ENCODE data around the gene AADACL4.
A peak's percentile ranks its signal among the peaks of the same experiment; 100 is the strongest.
"Not testable (repeated sequence)": the region's sequence is repeated elsewhere in the genome, so short reads cannot be mapped to it uniquely, and the experiment has no call there.

The AADACL4 gene

GRCh38 chr1:12657885-12658512 lies 14.1 kb downstream of the AADACL4 start:
- H3K4me1 ChIP-seq (ENCODE audit: control insufficient read depth, low read depth, low read length): not testable (repeated sequence)

DNA sequence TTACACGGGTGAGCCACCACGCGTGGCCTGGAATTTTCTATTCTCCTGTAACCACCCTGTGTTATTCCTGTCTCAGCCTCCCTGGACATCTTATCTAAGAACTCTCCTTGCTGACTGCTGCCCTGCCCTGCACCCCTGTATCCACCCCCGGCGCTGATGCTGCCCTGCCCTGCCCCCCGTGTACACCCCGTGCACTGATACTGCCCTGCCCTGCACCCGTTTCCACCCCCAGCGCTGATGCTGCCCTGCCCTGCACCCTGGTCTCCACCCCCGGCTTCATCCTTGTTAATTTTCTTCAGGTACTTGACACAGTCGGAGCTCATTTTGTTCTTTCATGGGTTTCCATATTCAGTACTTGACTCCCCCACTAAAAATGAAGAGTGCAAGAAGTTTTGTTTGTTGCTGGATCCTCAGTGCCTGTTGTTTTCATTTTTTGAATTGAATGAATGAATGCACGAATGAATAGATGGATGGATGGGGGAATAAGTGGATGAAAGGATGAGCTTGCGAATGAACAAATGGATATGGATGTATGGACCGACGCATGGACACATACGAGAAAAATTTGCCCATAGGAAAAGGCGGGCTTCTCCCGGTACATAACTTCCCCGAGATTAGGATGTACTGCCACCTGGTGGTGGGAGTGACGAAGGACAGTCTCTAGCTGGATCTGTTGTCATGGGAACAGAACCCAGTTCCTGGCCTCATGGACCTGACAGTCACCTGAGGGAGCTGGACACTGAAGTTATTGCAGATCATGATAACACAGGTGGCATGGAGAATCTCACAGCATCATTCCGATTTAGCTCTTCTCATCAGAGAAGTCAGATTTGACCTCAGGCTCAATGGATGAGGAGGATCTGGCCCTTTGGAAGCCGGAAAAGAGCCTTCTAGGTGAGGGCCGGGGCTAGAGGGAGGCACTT lies 14.9 kb downstream of the AADACL4 start:
- Histone ChIP-seq H2BK5ac (ENCODE audit: low read length) (no peak overlapping the region), H3K9ac (ENCODE audit: low read length) (no peak overlapping the region), H2BK15ac (replicated peaks; ENCODE audit: low read depth) (no peak overlapping the region), H2AK5ac (ENCODE audit: low read length) (no peak overlapping the region), H3K36me3 (ENCODE audit: control insufficient read depth, insufficient read depth, low read length) (no peaks in the 10 kb centered on the region), H2BK120ac (ENCODE audit: low read depth, low read length) (no peak overlapping the region), H3K4me3 (ENCODE audit: low read length) (no peak overlapping the region), H3K27me3 (ENCODE audit: insufficient read depth, low read length, poor library complexity) (no peaks in the 10 kb centered on the region), H3K4ac (ENCODE audit: low read depth, low read length) (no peak overlapping the region), H4K8ac (ENCODE audit: low read depth, low read length) (no peak overlapping the region), H3K4me1 (ENCODE audit: control insufficient read depth, low read depth, low read length) (no peaks in the 10 kb centered on the region), H3K79me2 (ENCODE audit: control insufficient read depth, insufficient read depth, low read length) (no peaks in the 10 kb centered on the region), H4K5ac (ENCODE audit: low read length) (no peak overlapping the region), H3K79me1 (ENCODE audit: low read length) (no peaks in the 10 kb centered on the region), H3K23ac (ENCODE audit: low read length) (no peak overlapping the region), H3K56ac (ENCODE audit: low read length) (peak overlapping the region; percentile 56), H3K4me2 (ENCODE audit: low read length) (no peak overlapping the region), H3K18ac (ENCODE audit: low read length) (no peak overlapping the region), H3K27ac (ENCODE audit: low read depth, low read length) (no peak overlapping the region)
- WGBS (ENCODE audit: extremely low coverage, insufficient coverage, low lambda C conversion rate): no CpG with 5 or more reads among the region's 23 CpGs
- DNase-seq: peak; percentile 87

More at GRCh38 chr1:12657885-12658512, 14.1 kb downstream of the AADACL4 start:
- not testable (repeated sequence) for H2AK5ac ChIP-seq (ENCODE audit: low read length); H4K8ac ChIP-seq (ENCODE audit: low read depth, low read length); H3K27ac ChIP-seq (ENCODE audit: low read depth, low read length); H3K4ac ChIP-seq (ENCODE audit: low read depth, low read length); H3K18ac ChIP-seq (ENCODE audit: low read length); H3K27me3 ChIP-seq (ENCODE audit: insufficient read depth, low read length, poor library complexity); H3K9ac ChIP-seq (ENCODE audit: low read length); H3K79me2 ChIP-seq (ENCODE audit: control insufficient read depth, insufficient read depth, low read length); H3K36me3 ChIP-seq (ENCODE audit: control insufficient read depth, insufficient read depth, low read length); H2BK120ac ChIP-seq (ENCODE audit: low read depth, low read length); H3K4me3 ChIP-seq (ENCODE audit: low read length); H3K4me2 ChIP-seq (ENCODE audit: low read length); H2BK15ac ChIP-seq (replicated peaks; ENCODE audit: low read depth); H3K56ac ChIP-seq (ENCODE audit: low read length); H3K23ac ChIP-seq (ENCODE audit: low read length); H2BK5ac ChIP-seq (ENCODE audit: low read length); H4K5ac ChIP-seq (ENCODE audit: low read length); H3K79me1 ChIP-seq (ENCODE audit: low read length); DNase-seq
- 100% methylated on average over 1 of the region's 9 CpGs for WGBS (ENCODE audit: extremely low coverage, insufficient coverage, low lambda C conversion rate)

GRCh38 chr1:12661606-12662219 lies 17.8 kb downstream of the AADACL4 start:
- H2BK5ac ChIP-seq (ENCODE audit: low read length): no peak overlapping the region
- H3K56ac ChIP-seq (ENCODE audit: low read length): no peak overlapping the region
- H3K4me3 ChIP-seq (ENCODE audit: low read length): no peak overlapping the region
- no peak overlapping the region for H3K4me2 ChIP-seq (ENCODE audit: low read length)
- no peaks in the 10 kb centered on the region for H3K36me3 ChIP-seq (ENCODE audit: control insufficient read depth, insufficient read depth, low read length)
- no peak overlapping the region for H3K4ac ChIP-seq (ENCODE audit: low read depth, low read length)
- no peak overlapping the region for H3K27ac ChIP-seq (ENCODE audit: low read depth, low read length)
- no peaks in the 10 kb centered on the region for H3K27me3 ChIP-seq (ENCODE audit: insufficient read depth, low read length, poor library complexity)
- no peak overlapping the region for H2AK5ac ChIP-seq (ENCODE audit: low read length)
- WGBS (ENCODE audit: extremely low coverage, insufficient coverage, low lambda C conversion rate): no CpG with 5 or more reads among the region's 6 CpGs
- no peak overlapping the region for H3K18ac ChIP-seq (ENCODE audit: low read length)
- H4K5ac ChIP-seq (ENCODE audit: low read length): no peak overlapping the region
- DNase-seq: no peak
- no peak overlapping the region for H3K9ac ChIP-seq (ENCODE audit: low read length)
- H3K79me2 ChIP-seq (ENCODE audit: control insufficient read depth, insufficient read depth, low read length): no peaks in the 10 kb centered on the region
- H3K4me1 ChIP-seq (ENCODE audit: control insufficient read depth, low read depth, low read length): no peaks in the 10 kb centered on the region
- H2BK120ac ChIP-seq (ENCODE audit: low read depth, low read length): no peak overlapping the region
- no peak overlapping the region for H3K23ac ChIP-seq (ENCODE audit: low read length)
- H3K79me1 ChIP-seq (ENCODE audit: low read length): no peaks in the 10 kb centered on the region
- no peak overlapping the region for H2BK15ac ChIP-seq (replicated peaks; ENCODE audit: low read depth)
- no peak overlapping the region for H4K8ac ChIP-seq (ENCODE audit: low read depth, low read length)

GRCh38 chr1:12662556-12662955 lies 18.7 kb downstream of the AADACL4 start:
- WGBS (ENCODE audit: extremely low coverage, insufficient coverage, low lambda C conversion rate): no CpG with 5 or more reads among the region's 1 CpG
- Histone ChIP-seq H4K5ac (ENCODE audit: low read length) (no peak overlapping the region), H3K79me1 (ENCODE audit: low read length) (no peaks in the 10 kb centered on the region), H3K4me1 (ENCODE audit: control insufficient read depth, low read depth, low read length) (no peaks in the 10 kb centered on the region), H3K56ac (ENCODE audit: low read length) (no peak overlapping the region), H3K9ac (ENCODE audit: low read length) (no peak overlapping the region), H2BK5ac (ENCODE audit: low read length) (no peak overlapping the region), H3K27me3 (ENCODE audit: insufficient read depth, low read length, poor library complexity) (no peaks in the 10 kb centered on the region), H3K4me2 (ENCODE audit: low read length) (no peak overlapping the region), H3K4ac (ENCODE audit: low read depth, low read length) (no peak overlapping the region), H2BK120ac (ENCODE audit: low read depth, low read length) (no peak overlapping the region), H3K23ac (ENCODE audit: low read length) (no peak overlapping the region), H2BK15ac (replicated peaks; ENCODE audit: low read depth) (no peak overlapping the region), H3K4me3 (ENCODE audit: low read length) (no peak overlapping the region), H4K8ac (ENCODE audit: low read depth, low read length) (no peak overlapping the region), H3K79me2 (ENCODE audit: control insufficient read depth, insufficient read depth, low read length) (no peaks in the 10 kb centered on the region), H3K18ac (ENCODE audit: low read length) (no peak overlapping the region), H3K36me3 (ENCODE audit: control insufficient read depth, insufficient read depth, low read length) (no peaks in the 10 kb centered on the region), H3K27ac (ENCODE audit: low read depth, low read length) (no peak overlapping the region), H2AK5ac (ENCODE audit: low read length) (no peak overlapping the region)
- no peak for DNase-seq

DNA sequence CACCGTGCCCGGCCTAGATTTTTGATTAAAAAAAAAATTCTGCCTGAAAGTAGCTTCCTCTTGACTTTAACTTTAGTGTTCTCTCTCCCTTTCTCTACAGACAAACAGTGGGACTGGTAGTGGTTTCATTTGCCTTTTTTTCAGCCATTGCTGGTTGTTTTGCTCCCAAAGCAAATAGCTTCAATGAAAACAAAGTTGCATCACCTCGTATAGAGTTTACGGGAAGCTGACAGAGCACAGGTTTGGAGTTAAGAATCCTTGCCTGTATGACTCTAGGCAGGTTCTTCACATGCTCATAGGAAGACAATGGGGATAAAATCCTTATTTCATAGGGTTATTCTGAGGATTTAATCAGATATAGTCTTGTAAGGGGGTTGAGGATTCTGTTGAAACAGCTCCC lies 21.6 kb downstream of the AADACL4 start:
- Histone ChIP-seq H2BK15ac (replicated peaks; ENCODE audit: low read depth) (no peak overlapping the region), H4K5ac (ENCODE audit: low read length) (no peak overlapping the region), H2BK120ac (ENCODE audit: low read depth, low read length) (no peak overlapping the region), H4K8ac (ENCODE audit: low read depth, low read length) (no peak overlapping the region), H3K56ac (ENCODE audit: low read length) (no peak overlapping the region), H3K4ac (ENCODE audit: low read depth, low read length) (no peak overlapping the region), H3K79me2 (ENCODE audit: control insufficient read depth, insufficient read depth, low read length) (no peaks in the 10 kb centered on the region), H3K4me2 (ENCODE audit: low read length) (no peak overlapping the region), H3K18ac (ENCODE audit: low read length) (no peak overlapping the region), H3K23ac (ENCODE audit: low read length) (no peak overlapping the region), H3K79me1 (ENCODE audit: low read length) (no peaks in the 10 kb centered on the region), H2BK5ac (ENCODE audit: low read length) (no peak overlapping the region), H3K4me3 (ENCODE audit: low read length) (no peak overlapping the region), H3K36me3 (ENCODE audit: control insufficient read depth, insufficient read depth, low read length) (no peaks in the 10 kb centered on the region), H2AK5ac (ENCODE audit: low read length) (no peak overlapping the region), H3K4me1 (ENCODE audit: control insufficient read depth, low read depth, low read length) (no peaks in the 10 kb centered on the region), H3K27me3 (ENCODE audit: insufficient read depth, low read length, poor library complexity) (no peaks in the 10 kb centered on the region), H3K9ac (ENCODE audit: low read length) (no peak overlapping the region), H3K27ac (ENCODE audit: low read depth, low read length) (no peak overlapping the region)
- WGBS (ENCODE audit: extremely low coverage, insufficient coverage, low lambda C conversion rate): no CpG with 5 or more reads among the region's 4 CpGs
- no peak for DNase-seq
